D341Med (cell line): ENCODE results near the gene MAPK8IP3.

ENCODE experiments used
- DNase-seq: peaks from one replicate; pipeline ENCODE4 v3.0.0; 2012; ENCODE audit warnings: low spot score

Gene MAPK8IP3

GRCh38 chr16:1812732-1813163 is 106.8 kb downstream of the MAPK8IP3 start:
- peak; percentile 88 for DNase-seq

GRCh38 chr16:1815461-1815860 is 109.5 kb downstream of the MAPK8IP3 start:
- no peak for DNase-seq

- DNase-seq, result no peak
These were observed 110.6 kb downstream of the MAPK8IP3 start for GRCh38 chr16:1816396-1817275.

- no peak for DNase-seq
These were observed 111.2 kb downstream of the MAPK8IP3 start for GRCh38 chr16:1817276-1817589.

- no peak for DNase-seq
These were observed 111.7 kb downstream of the MAPK8IP3 start for GRCh38 chr16:1817716-1818115.

GRCh38 chr16:1818204-1818872 is 112.3 kb downstream of the MAPK8IP3 start:
- DNase-seq, result no peak

- no peak for DNase-seq
These were observed 113.0 kb downstream of the MAPK8IP3 start for GRCh38 chr16:1818873-1819525.

- no peak for DNase-seq
These were observed 113.6 kb downstream of the MAPK8IP3 start for GRCh38 chr16:1819611-1820010.
